SK-N-SH (cell line): ENCODE measurements around the gene MT1F. TPM values are rescaled to one million over a fixed set of nuclear protein-coding genes. Genes with fewer than 3 reads are reported as not detected.
A peak's percentile ranks its signal among the peaks of the same experiment; 100 is the strongest.

ENCODE experiments used
- CTCF ChIA-PET: fragments of 300-600, 350-600 bp; formaldehyde crosslinking; extraction: SDS; loops from one replicate; lab custom pipeline; 2021; lab: Yijun Ruan, JAX
- POLR2A ChIA-PET: fragments of 350-600 bp; sonication (Branson Sonifier 250); formaldehyde crosslinking; extraction: SDS; loops from one replicate; lab custom pipeline; 2020; ENCODE audit warnings: antibody characterized with exemption, inconsistent platforms; lab: Yijun Ruan, JAX
- DNase-seq: peaks from one replicate; pipeline ENCODE4 v3.0.0; 2012
- H2AFZ ChIP-seq: fragments of 200-600 bp; sonication (generic); 2 replicates; pipeline ENCODE4 v1.8.1; 2016; ENCODE audit warnings: antibody characterized with exemption, mild to moderate bottlenecking, low read depth
- H3F3A ChIP-seq: fragments of 200-600 bp; sonication (generic); replicated peaks from 2 replicates; pipeline ENCODE3; 2016; ENCODE audit warnings: antibody characterized with exemption, mild to moderate bottlenecking; ENCODE audit not compliant: insufficient read depth
- H3K27ac ChIP-seq, 2 experiments: fragments of 200-500 bp in 1 of 2; fragments of 200-600 bp in 1 of 2; sonication (Bioruptor generic) in 1 of 2; sonication (generic), shearing (Covaris generic) in 1 of 2; 2 replicates each; pipeline versions ENCODE4 v1.5.1 to v1.6.1; 2014 to 2016; ENCODE audit warnings: low read depth in 2 of 2, inconsistent platforms in 1 of 2, low read length in 1 of 2, mild to moderate bottlenecking in 1 of 2, mixed read lengths in 1 of 2
- H3K27me3 ChIP-seq: fragments of 200-600 bp; sonication (generic), shearing (Covaris generic); 2 replicates; pipeline ENCODE4 v1.6.1; 2016; ENCODE audit warnings: mixed run types; ENCODE audit not compliant: insufficient read depth
- H3K36me3 ChIP-seq, 2 experiments: fragments of 200-500 bp in 1 of 2; fragments of 200-600 bp in 1 of 2; sonication (Bioruptor generic) in 1 of 2; sonication (generic) in 1 of 2; replicated peaks in 1 of 2; 2 replicates each; pipeline versions ENCODE3 to v1.5.1; 2014 to 2016; ENCODE audit warnings: low read length in 1 of 2, mild to moderate bottlenecking in 1 of 2; ENCODE audit not compliant: insufficient read depth in 2 of 2, control insufficient read depth in 1 of 2
- H3K4me1 ChIP-seq, 2 experiments: fragments of 200-500 bp in 1 of 2; fragments of 200-600 bp in 1 of 2; sonication (Bioruptor generic) in 1 of 2; sonication (generic), shearing (Covaris generic) in 1 of 2; 2 replicates each; pipeline versions ENCODE4 v1.5.1 to v1.6.1; 2014 to 2016; ENCODE audit warnings: low read depth in 1 of 2, low read length in 1 of 2, mixed run types in 1 of 2; ENCODE audit not compliant: insufficient read depth in 2 of 2, control insufficient read depth in 1 of 2
- H3K4me2 ChIP-seq: fragments of 200-600 bp; sonication (generic), shearing (Covaris generic); 2 replicates; pipeline ENCODE4 v1.6.1; 2017; ENCODE audit warnings: mixed run types
- H3K4me3 ChIP-seq, 2 experiments: fragments of 200-500 bp in 1 of 2; fragments of 200-600 bp in 1 of 2; sonication (Bioruptor generic) in 1 of 2; sonication (generic), shearing (Covaris generic) in 1 of 2; 2 replicates each; pipeline versions ENCODE4 v1.5.1 to v1.8.1; 2014 to 2016; ENCODE audit warnings: low read depth in 2 of 2, inconsistent platforms in 1 of 2, low read length in 1 of 2, mild to moderate bottlenecking in 1 of 2, mixed read lengths in 1 of 2, moderate library complexity in 1 of 2
- H3K79me2 ChIP-seq: fragments of 200-600 bp; sonication (generic); 2 replicates; pipeline ENCODE4 v1.8.1; 2017; ENCODE audit warnings: mild to moderate bottlenecking; ENCODE audit not compliant: insufficient read depth
- H3K9ac ChIP-seq: fragments of 200-600 bp; sonication (generic); 2 replicates; pipeline ENCODE4 v1.6.1; 2017; ENCODE audit warnings: mixed run types
- H3K9me2 ChIP-seq: fragments of 200-600 bp; sonication (generic); 2 replicates; pipeline ENCODE4 v1.6.1; 2017; ENCODE audit warnings: mixed run types
- H3K9me3 ChIP-seq: fragments of 200-600 bp; sonication (generic); 2 replicates; pipeline ENCODE4 v1.6.1; 2017; ENCODE audit warnings: mixed run types, mild to moderate bottlenecking, moderate library complexity
- H4K20me1 ChIP-seq: fragments of 200-600 bp; sonication (generic); 2 replicates; pipeline ENCODE4 v1.6.1; 2017; ENCODE audit warnings: mild to moderate bottlenecking, mixed run types; ENCODE audit not compliant: insufficient read depth
- EP300 ChIP-seq, 2 experiments: IDR thresholded peaks; 2 replicates each; pipeline versions ENCODE4 v1.4.0 to v1.6.1; 2012; ENCODE audit warnings: borderline replicate concordance in 1 of 2, low read depth in 1 of 2, low read length in 1 of 2
- FOSL2 ChIP-seq: IDR thresholded peaks from 2 replicates; pipeline ENCODE4 v1.4.0; 2012; ENCODE audit warnings: low read depth, mild to moderate bottlenecking, moderate library complexity, borderline replicate concordance
- FOXM1 ChIP-seq: IDR thresholded peaks from 2 replicates; pipeline ENCODE4 v1.4.0; 2012; ENCODE audit warnings: low read depth, mild to moderate bottlenecking
- MXI1 ChIP-seq: IDR thresholded peaks from 2 replicates; pipeline ENCODE4 v1.6.1; 2012; ENCODE audit warnings: mild to moderate bottlenecking, low read depth, low read length, improper control_type of control experiment
- NRF1 ChIP-seq: IDR thresholded peaks from 2 replicates; pipeline ENCODE4 v1.6.1; 2012; ENCODE audit warnings: low read depth, mild to moderate bottlenecking, low read length
- PBX3 ChIP-seq: IDR thresholded peaks from 2 replicates; pipeline ENCODE4; 2012
- REST ChIP-seq: IDR thresholded peaks from 2 replicates; pipeline ENCODE4 v1.6.1; 2012; ENCODE audit warnings: mild to moderate bottlenecking, low read depth, low read length, moderate library complexity
- SIN3A ChIP-seq: IDR thresholded peaks from 2 replicates; pipeline ENCODE4 v1.6.1; 2012; ENCODE audit warnings: low read depth, mild to moderate bottlenecking, low read length, moderate library complexity, borderline replicate concordance
- TAF1 ChIP-seq: IDR thresholded peaks from 2 replicates; pipeline ENCODE4 v1.6.1; 2012; ENCODE audit warnings: low read depth, mild to moderate bottlenecking, low read length, moderate library complexity, borderline replicate concordance
- TEAD4 ChIP-seq: IDR thresholded peaks from 2 replicates; pipeline ENCODE4 v1.4.0; 2012; ENCODE audit warnings: mild to moderate bottlenecking, borderline replicate concordance; ENCODE audit not compliant: insufficient read depth
- YY1 ChIP-seq: IDR thresholded peaks from 2 replicates; pipeline ENCODE4 v1.4.0; 2012; ENCODE audit warnings: low read depth, mild to moderate bottlenecking
- WGBS: methylation state at CpG from one replicate; pipeline ENCODE4 v1.1.6; 2017; ENCODE audit warnings: low lambda C conversion rate; 5-methylcytosine and 5-hydroxymethylcytosine counted together
- polyA plus RNA-seq, 3 experiments: library from polyadenylated mRNA; depleted of rRNA; stranded (reverse); fragments of >200 nt; gene quantifications; 2 replicates each; pipeline ENCODE4 v1.2.3, GENCODE V29; 2012
- TF ChIP-seq, protein P1 (sequence below): IDR thresholded peaks from 2 replicates; pipeline ENCODE4 v1.4.0; 2012; ENCODE audit warnings: low read depth, borderline replicate concordance
- TF ChIP-seq, protein P2 (sequence below): IDR thresholded peaks from 2 replicates; pipeline ENCODE4 v1.4.0; 2012; ENCODE audit warnings: low read depth

MT1F gene
- polyA plus RNA-seq (2012; rRNA removed), result 9.5 and 13.0 TPM in 2 replicates
- polyA plus RNA-seq (2012; cell fraction: cytosol; rRNA removed), result 7.8 and 8.5 TPM in 2 replicates
- polyA plus RNA-seq (2012; cell fraction: nucleus; rRNA removed), result 2.2 and 5.8 TPM in 2 replicates

DNA sequence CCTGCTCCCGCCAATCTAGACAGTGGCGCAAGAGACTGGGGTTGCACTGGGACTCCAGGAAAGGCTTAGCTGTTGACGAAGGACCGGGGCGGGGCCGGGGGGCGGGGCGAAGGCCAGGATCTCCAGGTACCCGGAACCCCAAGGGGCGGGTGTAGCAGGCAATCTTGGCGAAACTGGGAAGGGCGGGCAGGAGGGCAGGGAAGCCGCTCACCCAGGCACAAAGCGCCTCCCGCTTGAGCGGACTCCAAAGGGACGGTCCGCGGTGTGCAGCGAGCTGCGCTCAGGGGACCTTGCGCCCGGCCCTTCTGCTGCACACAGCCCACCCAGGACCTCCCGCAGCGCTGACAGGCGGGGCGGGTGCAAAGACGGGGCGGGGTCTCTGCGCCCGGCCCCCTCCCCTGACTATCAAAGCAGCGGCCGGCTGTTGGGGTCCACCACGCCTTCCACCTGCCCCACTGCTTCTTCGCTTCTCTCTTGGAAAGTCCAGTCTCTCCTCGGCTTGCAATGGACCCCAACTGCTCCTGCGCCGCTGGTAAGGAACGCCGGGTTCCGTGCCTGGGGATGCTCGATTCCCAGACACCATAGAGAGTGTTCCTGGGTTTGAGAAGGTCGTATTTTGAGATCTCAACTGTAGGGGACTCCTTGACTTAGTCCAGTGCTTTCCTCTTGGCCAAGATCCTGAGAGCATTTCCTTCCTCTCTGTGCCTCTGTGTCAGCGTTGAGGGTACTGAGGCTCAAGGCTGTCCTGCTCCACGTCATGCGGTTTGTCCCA, at the start of gene MT1F:
Gene MT1F (plus strand): TSS at position 405 of the 772 bp plus-strand sequence. CDS start 100 bp downstream, at position 505.
- H3K9me3 ChIP-seq, result no peaks in the 10 kb centered on the region
- TF ChIP-seq PBX3 (no peak), REST (no peak), MXI1 (peak; percentile 51; the same call in 1 of the 2 replicates), FOSL2 (no peak), TAF1 (peak; percentile 17; the same call in 1 of the 2 replicates), SIN3A (no peak), YY1 (no peak), NRF1 (no peak), FOXM1 (no peak), EP300 (IDR thresholded peaks at IDR 0.05; ENCODE audit: borderline replicate concordance in 1 of 2, low read depth in 1 of 2, low read length in 1 of 2) (no peak), TEAD4 (no peak)
- TF ChIP-seq, protein P1, sequence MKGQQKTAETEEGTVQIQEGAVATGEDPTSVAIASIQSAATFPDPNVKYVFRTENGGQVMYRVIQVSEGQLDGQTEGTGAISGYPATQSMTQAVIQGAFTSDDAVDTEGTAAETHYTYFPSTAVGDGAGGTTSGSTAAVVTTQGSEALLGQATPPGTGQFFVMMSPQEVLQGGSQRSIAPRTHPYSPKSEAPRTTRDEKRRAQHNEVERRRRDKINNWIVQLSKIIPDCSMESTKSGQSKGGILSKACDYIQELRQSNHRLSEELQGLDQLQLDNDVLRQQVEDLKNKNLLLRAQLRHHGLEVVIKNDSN, result no peak
- TF ChIP-seq, protein P2, sequence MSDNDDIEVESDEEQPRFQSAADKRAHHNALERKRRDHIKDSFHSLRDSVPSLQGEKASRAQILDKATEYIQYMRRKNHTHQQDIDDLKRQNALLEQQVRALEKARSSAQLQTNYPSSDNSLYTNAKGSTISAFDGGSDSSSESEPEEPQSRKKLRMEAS, result no peak
- TF ChIP-seq, all 33 proteins: peak for 2
- WGBS, result 20% methylated on average over 16 of the region's 46 CpGs
- DNase-seq, result peak; percentile 86
- peak within 1 kb of the TSS; percentile 80 for H3K4me2 ChIP-seq
- H3K9me2 ChIP-seq, result no peaks in the 10 kb centered on the region
- peaks cover 16% of the 10 kb centered on the region; the same call in 1 of the 2 replicates for H3K27me3 ChIP-seq
- no peaks in the 10 kb centered on the region for H3K36me3 ChIP-seq
- peak within 1 kb of the TSS; percentile 65; the same call in 1 of the 2 replicates for H2AFZ ChIP-seq
- POLR2A ChIA-PET, result no interaction called here
- H3F3A ChIP-seq, result no peaks in the 10 kb centered on the region
- no peaks in the 10 kb centered on the region for H4K20me1 ChIP-seq
- no peaks in the 10 kb centered on the region for H3K79me2 ChIP-seq
- CTCF ChIA-PET, result no interaction called here
- H3K4me3 ChIP-seq, result peak within 1 kb of the TSS; percentile 53 to 56
- H3K9ac ChIP-seq, result peak within 1 kb of the TSS; percentile 8; the same call in 1 of the 2 replicates
- no peak within 1 kb of the TSS for H3K27ac ChIP-seq
- H3K4me1 ChIP-seq, result peaks cover 0 to 8% of the 10 kb centered on the region in 2 experiments; a peak in 1 of 4 replicates
